Skeletal muscle satellite cell (primary cell): ENCODE measurements around the gene LIMS4.
"Not testable (repeated sequence)": the region's sequence is repeated elsewhere in the genome, so short reads cannot be mapped to it uniquely, and the experiment has no call there.

Experiments
- H3K27me3 ChIP-seq: 2 replicates; pipeline ENCODE4 v1.7.0; 2013; ENCODE audit warnings: low read length; ENCODE audit not compliant: control insufficient read depth, insufficient read depth
- H3K36me3 ChIP-seq: 2 replicates; pipeline ENCODE4 v1.7.0; 2013; ENCODE audit warnings: mild to moderate bottlenecking, control low read depth, low read length; ENCODE audit not compliant: insufficient read depth
- H3K4me1 ChIP-seq: 2 replicates; pipeline ENCODE4 v1.7.0; 2013; ENCODE audit warnings: low read length; ENCODE audit not compliant: control insufficient read depth, insufficient read depth
- H3K4me2 ChIP-seq: 2 replicates; pipeline ENCODE4 v1.7.0; 2013; ENCODE audit warnings: mild to moderate bottlenecking, low read length
- H3K4me3 ChIP-seq: 2 replicates; pipeline ENCODE4 v1.7.0; 2013; ENCODE audit warnings: low read length
- H3K9ac ChIP-seq: 2 replicates; pipeline ENCODE4 v1.7.0; 2013; ENCODE audit warnings: mild to moderate bottlenecking, low read depth, low read length, moderate library complexity
- H3K9me3 ChIP-seq: replicated peaks from 2 replicates; pipeline ENCODE4 v1.7.0; 2013; ENCODE audit warnings: mild to moderate bottlenecking, control low read depth, low read length

The LIMS4 gene

DNA sequence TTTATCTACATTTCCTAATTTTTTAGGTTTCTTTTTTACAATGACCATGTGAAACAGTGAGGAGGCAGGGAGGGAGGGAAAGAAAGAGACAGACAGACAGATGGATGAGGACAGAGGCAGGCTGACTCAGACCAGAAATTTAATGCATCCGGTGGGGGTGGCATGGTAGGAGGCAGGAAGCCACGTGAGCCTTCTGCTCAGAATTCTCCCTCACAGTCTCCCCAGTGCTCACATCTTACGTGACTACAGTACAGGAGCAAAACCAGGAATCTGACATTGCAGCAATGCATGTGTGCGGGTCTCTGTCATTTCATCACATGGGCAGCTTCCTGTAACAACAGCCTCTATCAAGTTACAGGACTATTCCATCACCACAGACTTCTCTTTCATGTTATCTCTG is 2.3 kb upstream of the LIMS4 start:
- not testable (repeated sequence) for H3K36me3 ChIP-seq, H3K4me2 ChIP-seq, H3K4me3 ChIP-seq, H3K4me1 ChIP-seq, H3K9me3 ChIP-seq, H3K9ac ChIP-seq, H3K27me3 ChIP-seq

DNA sequence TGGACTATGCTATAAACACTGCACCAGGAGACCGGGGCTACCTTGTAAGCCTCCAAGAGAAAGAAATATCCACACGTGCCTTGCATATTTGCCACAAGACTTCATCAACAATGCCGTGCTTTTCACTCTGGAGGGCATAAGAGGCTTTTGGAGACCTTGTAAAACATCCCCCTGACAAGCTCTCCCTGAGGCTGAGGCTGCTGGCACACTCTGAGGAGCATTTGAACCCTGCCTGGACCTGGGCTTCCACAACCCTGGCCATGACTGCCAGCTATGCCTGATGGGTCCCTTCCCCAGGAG is 393 bp upstream of the LIMS4 start:
- not testable (repeated sequence) for H3K36me3 ChIP-seq, H3K9ac ChIP-seq, H3K9me3 ChIP-seq, H3K4me3 ChIP-seq, H3K4me1 ChIP-seq, H3K27me3 ChIP-seq, H3K4me2 ChIP-seq

- H3K4me3 ChIP-seq, H3K36me3 ChIP-seq, H3K27me3 ChIP-seq, H3K4me2 ChIP-seq, H3K4me1 ChIP-seq, H3K9me3 ChIP-seq, H3K9ac ChIP-seq: not testable (repeated sequence)
Measured at GRCh38 chr2:110468921-110469320, 3.7 kb downstream of the LIMS4 start.

GRCh38 chr2:110465312-110465711 is 7.3 kb downstream of the LIMS4 start:
- not testable (repeated sequence) for H3K4me1 ChIP-seq, H3K4me3 ChIP-seq, H3K4me2 ChIP-seq, H3K36me3 ChIP-seq, H3K27me3 ChIP-seq, H3K9ac ChIP-seq, H3K9me3 ChIP-seq

DNA sequence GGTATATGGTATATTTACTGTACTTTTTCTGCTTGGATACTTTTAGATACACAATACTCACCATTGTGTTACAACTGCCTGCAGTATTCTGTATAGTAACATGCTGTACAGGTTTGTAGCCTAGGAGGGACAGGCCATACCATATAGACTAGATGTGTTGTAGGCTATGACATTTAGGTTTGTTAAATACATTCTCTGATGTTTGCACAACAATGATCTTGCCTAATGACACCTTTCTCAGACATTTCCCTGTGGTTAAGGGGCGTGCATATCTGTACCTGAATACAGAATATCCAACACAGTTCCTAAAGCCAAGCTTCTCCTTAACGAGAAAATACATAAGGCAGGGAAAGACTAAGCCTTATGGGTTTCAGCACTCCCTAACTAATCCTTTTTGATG is 10.2 kb downstream of the LIMS4 start:
- not testable (repeated sequence) for H3K9me3 ChIP-seq, H3K4me1 ChIP-seq, H3K27me3 ChIP-seq, H3K4me2 ChIP-seq, H3K36me3 ChIP-seq, H3K9ac ChIP-seq, H3K4me3 ChIP-seq

DNA sequence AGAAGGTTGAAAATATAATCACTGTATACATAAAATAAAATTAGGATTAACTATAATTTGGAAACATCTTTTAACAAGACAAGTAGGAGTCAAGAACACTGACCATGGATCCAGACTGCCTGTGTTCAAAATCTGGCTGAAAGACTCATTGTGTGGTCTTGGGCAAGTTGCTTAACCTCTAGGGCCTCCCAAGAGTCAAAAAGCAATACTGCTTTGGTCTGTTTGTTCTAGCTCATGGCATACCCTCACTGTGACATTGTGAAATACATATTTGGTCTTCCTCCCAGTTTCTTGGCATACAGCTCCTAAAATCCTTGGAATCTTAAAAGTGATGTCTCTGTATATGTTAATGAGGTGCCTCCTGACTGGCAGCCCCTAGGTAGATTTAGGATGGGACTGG is 12.3 kb downstream of the LIMS4 start:
- not testable (repeated sequence) for H3K9ac ChIP-seq, H3K36me3 ChIP-seq, H3K4me3 ChIP-seq, H3K9me3 ChIP-seq, H3K4me1 ChIP-seq, H3K4me2 ChIP-seq, H3K27me3 ChIP-seq

DNA sequence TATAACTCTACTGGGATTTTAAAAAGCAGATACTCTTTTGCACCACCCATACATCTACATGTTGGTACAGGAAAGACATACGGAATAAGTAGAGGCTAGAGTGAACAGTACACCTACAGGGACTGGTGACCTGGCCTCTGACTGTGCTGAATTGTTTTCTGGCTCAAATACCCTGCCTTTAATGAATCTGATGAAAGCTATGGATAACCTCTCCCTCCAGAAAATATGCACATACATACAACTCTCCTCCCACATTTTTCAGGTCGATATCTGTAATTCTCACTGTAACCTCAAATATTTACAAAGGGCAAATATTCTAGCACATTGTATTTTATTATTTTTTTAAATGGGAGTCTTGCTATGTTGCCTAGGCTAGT is 15.4 kb downstream of the LIMS4 start:
- not testable (repeated sequence) for H3K27me3 ChIP-seq, H3K9ac ChIP-seq, H3K4me2 ChIP-seq, H3K36me3 ChIP-seq, H3K9me3 ChIP-seq, H3K4me1 ChIP-seq, H3K4me3 ChIP-seq

DNA sequence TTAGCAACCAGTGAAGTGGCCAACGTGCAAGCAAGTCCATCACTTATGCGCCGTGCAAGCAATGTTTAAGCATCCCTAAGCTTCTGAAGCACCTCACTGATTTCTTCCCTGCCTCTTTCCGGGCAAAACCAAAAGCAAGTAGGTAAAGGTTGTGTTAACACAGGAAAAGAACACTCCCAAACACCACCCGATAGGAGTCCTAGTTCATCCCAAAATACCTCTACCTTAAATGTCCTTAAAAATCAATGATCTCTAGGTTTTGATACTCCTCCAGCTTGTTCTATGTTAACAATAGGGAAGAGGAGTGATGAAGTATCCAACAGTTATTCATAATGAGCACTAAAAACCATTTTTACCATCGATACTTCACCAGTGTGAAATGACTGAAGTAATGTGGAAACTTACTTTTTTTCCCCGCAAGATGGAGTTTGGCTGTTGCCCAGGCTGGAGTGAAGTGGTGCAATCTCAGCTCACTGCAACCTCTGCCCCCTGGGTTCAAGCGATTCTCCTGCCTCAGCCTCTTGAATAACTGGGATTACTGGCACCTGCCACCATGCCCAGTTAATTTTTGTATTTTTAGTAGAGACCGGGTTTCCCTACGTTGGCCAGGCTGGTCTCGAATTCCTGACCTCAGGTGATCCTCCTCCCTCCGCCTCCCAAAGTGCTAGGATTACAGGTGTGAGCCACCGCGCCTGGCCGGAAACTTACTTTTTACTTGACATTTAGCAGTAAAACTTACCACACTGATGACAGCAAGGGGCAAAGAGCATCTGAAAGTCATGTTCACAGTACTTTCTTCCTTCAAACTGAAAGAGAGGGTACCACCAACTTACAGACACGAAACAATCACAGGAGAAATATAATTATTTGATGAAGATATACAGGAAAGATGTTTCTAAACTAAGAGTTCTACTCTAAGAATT is 16.1 kb downstream of the LIMS4 start:
- not testable (repeated sequence) for H3K36me3 ChIP-seq

DNA sequence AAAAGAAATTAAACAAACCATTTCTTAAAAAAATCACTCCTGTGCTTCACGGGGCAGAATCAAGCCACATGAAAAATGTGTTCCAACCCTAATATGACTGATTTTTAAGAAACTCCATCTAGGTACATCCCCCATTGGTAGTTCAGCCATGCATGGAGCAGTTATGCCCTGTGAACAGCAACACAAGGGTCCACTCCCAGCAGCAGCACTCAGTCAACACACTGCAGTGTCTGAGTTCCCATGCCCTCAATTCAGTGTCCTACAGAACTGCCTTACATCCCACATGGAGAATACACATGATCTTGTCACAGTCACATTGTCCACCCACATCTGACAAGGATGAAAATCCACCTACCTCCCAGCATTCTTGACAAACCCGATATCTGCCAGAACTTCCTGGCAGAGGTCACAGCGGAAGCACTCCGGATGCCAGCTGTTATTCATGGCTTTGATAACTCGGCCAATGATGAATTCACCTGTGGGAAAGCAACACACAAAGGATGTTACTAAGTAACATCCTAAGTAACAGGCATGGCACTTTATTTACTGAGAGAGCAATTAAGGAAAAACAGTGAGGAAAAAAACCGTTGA is 17.4 kb downstream of the LIMS4 start:
- not testable (repeated sequence) for H3K9me3 ChIP-seq, H3K27me3 ChIP-seq, H3K36me3 ChIP-seq

More for the DNA sequence above, 16.1 kb downstream of the LIMS4 start:
- H3K9me3 ChIP-seq, H3K4me1 ChIP-seq, H3K4me3 ChIP-seq, H3K27me3 ChIP-seq, H3K4me2 ChIP-seq, H3K9ac ChIP-seq: not testable (repeated sequence)

DNA sequence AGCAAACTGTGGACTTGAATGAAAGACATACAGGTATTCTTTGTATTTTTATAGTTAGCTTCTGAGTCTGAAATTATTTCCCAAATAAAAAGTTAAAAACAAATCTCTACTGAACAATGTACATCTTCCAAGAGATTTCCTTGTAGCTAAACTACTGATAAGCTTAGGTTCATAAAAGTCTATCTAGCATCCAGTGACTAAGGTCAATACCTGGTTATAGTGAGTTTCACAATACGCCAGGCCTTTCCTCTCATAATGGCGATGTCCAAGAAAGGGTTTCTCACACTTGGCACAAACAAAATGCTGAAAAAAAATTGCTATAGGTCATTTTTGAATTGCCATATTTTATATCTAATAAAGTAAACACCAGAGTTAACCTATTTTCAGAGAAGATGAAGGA is 21.7 kb downstream of the LIMS4 start:
- H3K9ac ChIP-seq, H3K4me1 ChIP-seq, H3K9me3 ChIP-seq, H3K4me3 ChIP-seq, H3K4me2 ChIP-seq, H3K27me3 ChIP-seq, H3K36me3 ChIP-seq: not testable (repeated sequence)

More for the DNA sequence above, 17.4 kb downstream of the LIMS4 start:
- H3K4me1 ChIP-seq, H3K4me2 ChIP-seq, H3K4me3 ChIP-seq, H3K9ac ChIP-seq: not testable (repeated sequence)

GRCh38 chr2:110449127-110449947 is 23.3 kb downstream of the LIMS4 start:
- not testable (repeated sequence) for H3K4me3 ChIP-seq, H3K4me2 ChIP-seq, H3K27me3 ChIP-seq, H3K9ac ChIP-seq, H3K9me3 ChIP-seq, H3K36me3 ChIP-seq, H3K4me1 ChIP-seq

DNA sequence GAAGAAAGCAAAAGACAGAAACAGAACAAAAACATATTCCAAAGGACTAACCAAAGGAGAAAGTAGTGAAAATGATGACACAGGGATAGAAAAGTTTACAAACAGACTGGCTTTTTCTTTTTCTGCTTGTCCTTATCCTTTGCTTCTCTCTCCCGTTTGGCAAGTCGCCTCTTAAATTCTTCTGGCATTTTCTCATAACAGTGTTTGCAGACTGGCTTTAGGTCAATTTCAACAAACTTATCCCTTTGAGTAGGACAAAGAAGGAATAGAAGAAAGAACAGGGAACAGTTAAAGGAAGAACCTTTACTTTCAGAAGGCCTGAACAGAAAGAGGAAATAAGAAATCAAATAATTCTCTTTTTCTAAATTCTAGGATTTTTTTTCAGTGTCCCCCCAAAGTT is 26.0 kb downstream of the LIMS4 start:
- not testable (repeated sequence) for H3K4me3 ChIP-seq, H3K36me3 ChIP-seq, H3K27me3 ChIP-seq, H3K4me1 ChIP-seq, H3K9me3 ChIP-seq, H3K9ac ChIP-seq, H3K4me2 ChIP-seq
